NOMO-1 treated with DMSO at 0.1 percent for 48 hours (cell line): ENCODE results near the gene AHNAK.
A peak's percentile ranks its signal among the peaks of the same experiment; 100 is the strongest.
"Not testable (repeated sequence)": the region's sequence is repeated elsewhere in the genome, so short reads cannot be mapped to it uniquely, and the experiment has no call there.

ENCODE experiments used
- DNase-seq: peaks from one replicate; lab custom pipeline; 2025; ENCODE audit not compliant: unreplicated experiment; lab: John Stamatoyannopoulos, UW

Gene AHNAK, protein sequence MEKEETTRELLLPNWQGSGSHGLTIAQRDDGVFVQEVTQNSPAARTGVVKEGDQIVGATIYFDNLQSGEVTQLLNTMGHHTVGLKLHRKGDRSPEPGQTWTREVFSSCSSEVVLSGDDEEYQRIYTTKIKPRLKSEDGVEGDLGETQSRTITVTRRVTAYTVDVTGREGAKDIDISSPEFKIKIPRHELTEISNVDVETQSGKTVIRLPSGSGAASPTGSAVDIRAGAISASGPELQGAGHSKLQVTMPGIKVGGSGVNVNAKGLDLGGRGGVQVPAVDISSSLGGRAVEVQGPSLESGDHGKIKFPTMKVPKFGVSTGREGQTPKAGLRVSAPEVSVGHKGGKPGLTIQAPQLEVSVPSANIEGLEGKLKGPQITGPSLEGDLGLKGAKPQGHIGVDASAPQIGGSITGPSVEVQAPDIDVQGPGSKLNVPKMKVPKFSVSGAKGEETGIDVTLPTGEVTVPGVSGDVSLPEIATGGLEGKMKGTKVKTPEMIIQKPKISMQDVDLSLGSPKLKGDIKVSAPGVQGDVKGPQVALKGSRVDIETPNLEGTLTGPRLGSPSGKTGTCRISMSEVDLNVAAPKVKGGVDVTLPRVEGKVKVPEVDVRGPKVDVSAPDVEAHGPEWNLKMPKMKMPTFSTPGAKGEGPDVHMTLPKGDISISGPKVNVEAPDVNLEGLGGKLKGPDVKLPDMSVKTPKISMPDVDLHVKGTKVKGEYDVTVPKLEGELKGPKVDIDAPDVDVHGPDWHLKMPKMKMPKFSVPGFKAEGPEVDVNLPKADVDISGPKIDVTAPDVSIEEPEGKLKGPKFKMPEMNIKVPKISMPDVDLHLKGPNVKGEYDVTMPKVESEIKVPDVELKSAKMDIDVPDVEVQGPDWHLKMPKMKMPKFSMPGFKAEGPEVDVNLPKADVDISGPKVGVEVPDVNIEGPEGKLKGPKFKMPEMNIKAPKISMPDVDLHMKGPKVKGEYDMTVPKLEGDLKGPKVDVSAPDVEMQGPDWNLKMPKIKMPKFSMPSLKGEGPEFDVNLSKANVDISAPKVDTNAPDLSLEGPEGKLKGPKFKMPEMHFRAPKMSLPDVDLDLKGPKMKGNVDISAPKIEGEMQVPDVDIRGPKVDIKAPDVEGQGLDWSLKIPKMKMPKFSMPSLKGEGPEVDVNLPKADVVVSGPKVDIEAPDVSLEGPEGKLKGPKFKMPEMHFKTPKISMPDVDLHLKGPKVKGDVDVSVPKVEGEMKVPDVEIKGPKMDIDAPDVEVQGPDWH (N-terminal part only)

DNA sequence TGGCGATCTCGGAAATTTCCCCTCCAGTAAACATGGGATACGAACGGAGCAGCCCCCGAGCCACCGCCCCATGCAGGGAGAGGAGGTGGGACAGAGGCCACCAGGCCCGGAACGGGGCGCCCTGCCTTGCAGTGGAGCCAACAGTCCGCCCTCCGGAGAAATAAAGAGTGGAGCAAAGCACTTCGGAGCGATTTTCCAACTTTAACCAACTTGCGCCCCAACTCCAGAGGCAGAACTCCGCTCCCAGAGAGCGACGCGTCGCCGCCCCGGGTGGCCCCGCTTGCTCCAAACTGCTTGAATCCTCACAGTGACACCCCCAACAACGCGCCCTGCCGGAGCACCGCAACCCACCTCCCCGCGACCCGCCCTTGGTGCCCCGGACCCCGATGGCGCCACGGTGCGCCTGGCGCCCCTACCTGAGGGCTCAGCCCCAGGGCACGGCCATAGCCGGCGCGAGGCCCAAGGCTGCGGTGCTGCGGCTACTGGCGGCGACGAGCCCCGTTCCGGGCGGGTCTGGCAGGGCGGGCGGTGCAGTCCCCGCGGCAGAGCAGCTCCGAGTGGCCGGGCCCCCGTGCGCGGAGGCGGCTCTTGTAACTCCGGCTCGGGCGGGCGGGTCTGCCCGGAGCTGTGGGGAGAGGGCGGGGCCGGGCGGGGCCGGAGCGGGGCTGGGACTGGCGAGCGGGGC is at the start of gene AHNAK:
AHNAK (minus strand) TSS at position 563 of the 685 bp plus-strand sequence. CDS start 10,708 bp downstream, outside the sequence.
- DNase-seq, result peak; percentile 58

DNA sequence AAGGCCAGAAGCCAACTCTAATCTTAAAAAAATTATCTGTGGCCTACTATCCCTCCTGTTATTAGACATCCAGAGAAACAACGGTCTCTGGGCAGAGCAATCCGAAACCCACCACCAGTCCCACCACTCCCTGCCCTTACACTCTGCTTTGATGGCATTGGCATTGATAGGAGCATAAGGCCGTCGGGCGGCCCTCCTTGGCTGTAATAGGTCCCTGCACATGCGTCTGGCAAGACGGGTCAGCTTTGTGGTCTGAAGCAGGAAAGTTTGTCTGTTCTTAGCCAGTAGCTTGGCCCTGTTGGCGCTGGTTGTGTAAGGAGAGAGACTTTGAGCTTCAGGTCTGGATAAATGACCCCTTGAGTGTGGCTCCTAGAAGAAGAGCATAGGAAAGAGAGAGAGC is 48.5 kb upstream of the AHNAK start:
- DNase-seq, result no peak

GRCh38 chr11:62593434-62594044 is 46.9 kb upstream of the AHNAK start:
- DNase-seq, result peak; percentile 83

DNA sequence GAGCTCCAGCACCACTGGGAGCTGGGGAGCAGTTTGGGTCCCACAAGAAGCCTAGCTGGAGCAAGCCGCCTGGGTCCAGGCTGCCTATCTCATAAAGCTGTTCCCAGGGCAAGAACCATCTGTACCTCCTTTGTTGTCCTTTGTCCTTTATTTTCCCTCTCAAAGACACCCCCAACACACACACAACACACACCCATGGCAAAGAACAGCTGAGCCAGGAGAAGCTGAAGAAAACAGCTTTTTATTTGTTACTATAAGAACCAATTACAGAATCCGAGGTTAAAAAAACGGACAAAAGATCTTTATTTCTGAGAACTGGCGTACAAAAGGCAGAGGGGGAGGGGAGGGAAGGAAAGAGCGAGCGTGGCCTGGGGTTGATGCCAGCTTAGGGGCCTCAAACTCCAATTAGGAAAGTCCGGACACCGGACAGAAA is 46.4 kb upstream of the AHNAK start:
- DNase-seq, result no peak

DNA sequence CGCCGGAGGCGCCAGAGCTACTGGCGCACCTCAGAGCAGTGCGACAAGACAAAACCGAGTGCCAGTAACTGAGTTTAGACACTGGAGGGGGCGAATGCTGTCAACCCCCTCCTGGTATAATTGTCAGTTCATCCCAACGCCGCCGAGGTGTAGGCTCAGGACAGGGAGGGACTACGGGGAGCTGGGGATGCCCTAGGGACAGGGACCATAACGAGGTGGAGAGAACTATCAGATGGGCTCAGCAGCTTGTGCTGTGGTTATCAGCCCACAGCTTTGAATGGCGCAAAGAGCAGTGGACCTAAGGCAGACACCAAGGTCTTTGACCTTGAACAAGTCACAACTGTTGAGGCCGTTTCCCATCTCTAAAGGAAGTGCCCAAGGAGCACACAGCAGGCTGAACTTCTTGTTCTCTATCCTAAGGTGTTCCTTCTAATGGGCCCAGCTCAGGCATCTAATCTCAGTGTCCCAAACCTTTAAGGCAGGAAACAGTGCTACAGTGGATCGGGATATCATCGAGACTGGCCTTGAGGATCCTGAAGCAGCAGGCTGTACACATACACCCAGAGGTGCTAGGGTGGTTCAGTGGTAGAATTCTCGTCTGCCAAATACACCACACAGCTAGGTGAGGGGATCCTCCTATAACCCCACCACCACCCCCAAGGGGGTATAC is 45.7 kb upstream of the AHNAK start:
- peak; percentile 5 for DNase-seq

DNA sequence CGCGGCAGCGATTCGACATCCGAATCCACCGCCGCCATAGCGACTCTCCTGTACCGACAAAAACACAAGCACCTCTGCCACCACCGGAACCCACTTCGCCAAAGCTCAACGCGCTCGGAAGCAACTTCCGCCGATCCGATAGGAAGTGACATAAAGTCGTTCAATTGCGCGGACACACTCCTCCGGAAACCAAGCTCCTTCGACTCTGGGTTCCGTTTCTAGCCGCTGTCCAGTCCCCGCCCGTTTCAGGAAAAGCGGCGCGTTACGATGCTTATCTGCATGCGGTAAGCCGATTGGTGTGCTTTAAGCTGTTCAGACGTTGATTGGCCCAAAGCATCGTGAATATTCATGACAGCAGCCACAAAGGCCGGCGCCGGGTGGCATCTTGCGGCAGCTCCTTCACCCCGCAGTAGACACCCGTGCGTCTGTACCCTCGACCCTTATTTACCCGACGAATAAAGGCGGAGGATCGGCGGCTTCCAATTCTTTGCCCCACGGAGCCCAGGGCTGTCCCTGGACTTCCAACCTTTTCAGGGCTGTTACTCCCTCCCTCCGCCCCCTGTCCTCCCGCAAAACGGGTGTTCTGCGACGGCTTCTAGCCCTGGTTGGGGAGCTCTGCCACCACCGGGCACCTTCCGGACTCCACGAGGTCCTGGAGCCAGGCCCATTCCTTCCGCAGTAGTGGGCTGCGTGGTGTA is 45.0 kb upstream of the AHNAK start, which contains the start of gene TUT1:
TUT1 (minus strand) TSS at position 76 of the 698 bp plus-strand sequence; CDS start at position 38, 38 bp downstream.
- DNase-seq, result peak; percentile 100

DNA sequence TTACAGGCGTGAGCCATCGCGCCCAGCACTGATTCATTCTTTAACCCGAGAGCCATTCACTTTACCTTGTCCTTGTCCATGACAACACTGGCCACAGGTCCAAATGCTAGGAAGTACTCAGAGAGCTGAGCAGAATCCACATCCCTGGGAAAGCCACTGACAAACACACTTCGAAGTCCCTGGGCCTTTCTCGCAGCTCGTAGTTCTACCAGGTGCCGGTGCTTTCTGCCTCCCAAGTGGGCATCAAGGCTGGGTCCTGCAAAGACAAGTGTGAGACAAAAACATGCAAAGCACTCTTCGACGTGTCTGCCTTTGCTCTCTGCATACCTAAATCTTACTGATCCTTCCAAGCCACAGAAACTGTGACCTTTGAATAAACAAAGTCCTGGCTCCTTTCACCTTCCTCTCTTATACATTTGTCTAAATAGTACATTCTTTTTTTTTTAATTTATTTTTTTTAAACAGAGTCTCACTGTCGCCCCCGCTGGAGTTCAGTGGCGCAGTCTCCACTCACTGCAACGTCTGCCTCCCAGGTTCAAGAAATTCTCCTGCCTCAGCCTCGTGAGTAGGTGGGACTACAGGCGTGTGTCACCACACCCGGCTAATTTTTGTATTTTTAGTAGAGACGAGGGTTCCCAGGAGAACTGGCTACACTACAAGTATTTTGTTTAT is 42.5 kb upstream of the AHNAK start:
- peak; percentile 3 for DNase-seq

DNA sequence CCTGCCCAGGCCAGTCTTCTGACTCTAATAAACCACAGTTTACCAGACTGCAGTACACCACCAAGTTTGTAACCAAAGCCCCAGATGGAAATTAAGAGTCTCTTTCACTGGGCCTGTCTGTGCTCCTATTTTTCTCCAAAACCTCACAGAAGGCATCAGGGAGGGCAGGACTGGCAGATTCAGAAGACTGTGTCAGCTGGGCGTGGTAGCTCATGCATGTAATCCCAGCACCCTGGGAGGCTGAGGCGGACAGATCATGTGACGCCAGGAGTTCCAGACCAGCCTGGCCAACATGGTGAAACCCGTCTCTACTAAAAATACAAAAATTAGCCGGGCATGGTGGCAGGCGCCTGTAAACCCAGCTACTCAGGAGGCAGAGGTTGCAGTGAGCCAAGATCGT is 38.8 kb upstream of the AHNAK start:
- not testable (repeated sequence) for DNase-seq

DNA sequence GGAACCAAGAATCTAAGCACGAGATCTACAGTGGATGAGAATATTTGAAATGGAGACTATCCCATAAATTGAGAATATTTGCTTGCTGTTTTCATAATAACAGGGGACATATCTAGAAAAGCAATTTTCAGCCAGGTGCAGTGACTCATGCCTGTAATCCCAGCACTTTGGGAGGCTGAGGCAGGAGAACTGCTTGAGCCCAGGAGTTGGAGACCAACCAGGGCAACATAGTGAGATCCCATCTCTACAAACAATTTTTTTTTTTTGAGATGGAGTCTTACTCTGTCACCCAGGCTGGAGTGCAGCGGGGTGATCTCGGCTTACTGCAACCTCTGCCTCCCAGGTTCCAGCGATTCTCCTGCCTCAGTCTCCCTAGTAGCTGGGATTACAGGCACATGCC is 35.1 kb upstream of the AHNAK start:
- not testable (repeated sequence) for DNase-seq

GRCh38 chr11:62580959-62581715 is 34.5 kb upstream of the AHNAK start:
- no peak for DNase-seq

DNA sequence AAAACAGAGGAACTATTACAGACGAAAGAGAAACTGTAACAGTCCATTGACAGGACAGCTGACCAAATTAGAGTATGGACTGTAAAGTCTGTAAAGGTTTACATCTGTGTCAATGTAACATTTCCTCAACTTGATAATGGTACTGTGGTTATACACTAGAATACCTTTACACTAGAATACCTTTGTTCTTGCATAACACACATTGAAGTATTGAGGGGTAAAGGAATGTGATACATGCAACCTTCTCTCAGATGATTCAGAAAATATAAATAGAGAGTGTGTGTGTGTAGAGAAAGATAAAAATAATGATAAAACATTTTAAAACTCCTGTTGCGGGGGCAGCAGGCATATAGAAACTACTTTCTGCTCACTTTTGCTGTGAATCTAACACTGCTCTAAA is 32.6 kb upstream of the AHNAK start:
- no peak for DNase-seq

DNA sequence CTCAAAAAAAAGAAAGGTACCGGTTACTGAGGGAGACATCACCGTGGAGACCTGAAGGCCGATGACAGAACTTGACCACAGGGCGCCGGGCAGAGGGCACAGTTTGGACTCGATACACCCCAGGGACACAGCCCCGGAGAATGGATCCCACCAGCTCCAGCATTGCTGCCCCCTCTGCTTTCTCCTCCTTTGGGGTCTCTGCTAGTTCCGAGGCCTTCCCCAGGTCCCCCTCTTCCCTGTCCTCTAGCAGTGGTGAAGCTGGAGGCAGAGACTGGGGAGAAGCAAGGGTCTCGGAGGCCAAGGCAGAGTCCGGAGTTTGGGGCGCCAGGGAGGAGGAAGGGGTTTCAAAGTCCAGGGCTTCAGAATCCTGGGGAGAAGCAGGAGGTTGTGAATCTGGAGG is 31.9 kb upstream of the AHNAK start:
- DNase-seq, result no peak

DNA sequence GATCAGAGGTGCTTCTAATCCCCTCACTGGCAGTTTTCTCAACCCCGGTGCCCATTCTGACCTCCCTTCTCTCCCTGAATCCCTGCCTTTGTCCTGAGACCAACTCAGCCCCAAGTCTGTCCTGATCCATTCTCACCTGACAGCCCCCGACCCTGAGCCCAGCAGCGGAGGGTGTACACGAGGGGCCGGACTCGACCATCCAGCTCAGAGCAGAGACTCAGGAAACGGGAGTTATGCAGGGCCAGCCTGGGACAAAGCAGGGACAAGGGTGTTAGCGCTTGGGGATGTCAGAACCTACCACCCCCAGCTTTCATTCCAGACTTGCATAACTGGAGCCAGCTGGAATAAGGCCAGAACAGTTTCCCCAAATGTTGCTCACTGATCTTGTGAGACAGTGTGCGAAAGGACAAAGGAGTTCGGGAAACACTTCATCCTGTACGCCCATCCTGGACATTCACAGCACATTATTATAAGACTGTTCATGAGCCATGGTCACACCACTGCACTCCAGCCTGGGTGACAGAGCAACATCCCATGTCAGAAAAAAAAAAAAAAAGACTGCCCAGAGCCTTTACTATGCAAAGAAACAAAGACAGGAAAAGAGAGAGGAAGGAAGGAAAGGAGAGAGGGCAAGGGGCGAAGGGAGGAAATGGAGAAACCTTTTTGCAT is 30.6 kb upstream of the AHNAK start:
- no peak for DNase-seq

DNA sequence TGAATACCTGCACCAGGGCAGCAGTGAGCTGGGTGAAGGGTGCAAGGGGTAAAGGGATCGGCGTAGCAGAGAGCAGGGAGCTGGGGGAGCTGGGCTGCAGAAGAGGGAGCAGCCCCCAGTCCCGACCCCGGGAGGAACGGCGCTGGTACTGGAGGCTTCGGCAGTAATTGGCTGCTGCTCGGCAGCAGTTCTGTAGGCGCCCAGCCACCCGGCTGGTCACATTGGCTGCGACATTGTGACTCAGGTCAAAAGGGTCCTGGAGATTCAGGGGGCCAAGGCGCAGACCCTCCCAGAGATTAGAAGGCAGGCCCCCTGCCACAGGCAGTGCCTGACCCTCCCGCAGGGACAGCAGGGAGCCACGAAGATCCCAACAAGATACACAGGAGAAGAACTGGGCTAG is 29.2 kb upstream of the AHNAK start:
- DNase-seq, result no peak

- DNase-seq, result no peak
Measured at GRCh38 chr11:62575156-62575555, 28.6 kb upstream of the AHNAK start.

DNA sequence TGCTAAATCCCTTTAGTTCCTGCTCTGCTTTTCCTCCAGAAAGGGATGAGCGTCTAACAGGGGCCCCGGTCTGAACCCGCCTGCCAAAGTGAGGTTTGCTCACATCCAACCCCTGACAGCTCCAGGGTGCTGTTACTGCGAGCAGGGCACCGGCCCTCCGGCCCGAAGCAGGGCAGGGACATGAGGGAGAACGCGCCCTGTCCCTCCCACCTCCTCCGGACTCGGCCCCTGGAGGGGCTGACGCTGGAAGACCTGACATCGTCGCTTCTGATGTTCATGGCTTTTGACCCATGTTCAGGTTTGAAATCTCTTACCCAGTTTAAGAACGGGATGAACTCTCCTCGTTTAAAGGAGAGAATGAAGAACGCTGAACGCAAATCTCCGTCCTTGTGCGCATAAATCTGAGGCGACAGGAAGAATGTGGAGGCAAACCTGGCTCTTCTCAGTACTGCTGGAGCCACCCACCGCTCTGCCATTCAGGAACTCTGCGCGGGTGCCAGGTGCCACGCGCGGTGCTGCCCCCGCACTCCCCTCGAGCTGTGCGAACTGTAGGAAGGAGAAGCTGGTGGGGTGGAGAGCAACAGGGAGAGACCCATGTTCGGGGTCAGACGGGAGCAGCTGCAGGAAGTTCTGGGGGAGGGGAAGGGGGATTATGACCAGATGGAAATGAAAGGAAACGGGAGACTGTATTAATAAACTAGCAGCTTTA is 27.9 kb upstream of the AHNAK start:
- DNase-seq, result peak; percentile 17
